GM12873 (cell line): Measurements from ENCODE around the gene SLC15A2.

Source experiments
- CTCF ChIP-seq: IDR thresholded peaks from 2 replicates; pipeline ENCODE4 v1.5.1; 2012; ENCODE audit warnings: low read depth, mild to moderate bottlenecking, moderate library complexity, low read length, control low read depth; ENCODE audit not compliant: insufficient read depth; ENCODE audit errors: missing control alignments

Gene SLC15A2

GRCh38 chr3:121976727-121977126 is 82.5 kb downstream of the SLC15A2 start:
- TF ChIP-seq CTCF: no peak

- no peak for TF ChIP-seq CTCF
Observed at GRCh38 chr3:121979246-121979645, 85.0 kb downstream of the SLC15A2 start.

GRCh38 chr3:121979734-121980449 is 85.7 kb downstream of the SLC15A2 start:
- no peak for TF ChIP-seq CTCF

GRCh38 chr3:121980450-121980796 is 86.2 kb downstream of the SLC15A2 start:
- no peak for TF ChIP-seq CTCF

- TF ChIP-seq CTCF: no peak
Observed at GRCh38 chr3:121981473-121981872, 87.3 kb downstream of the SLC15A2 start.

GRCh38 chr3:121985846-121986245 is 91.6 kb downstream of the SLC15A2 start:
- TF ChIP-seq CTCF: no peak

- TF ChIP-seq CTCF: no peak
Observed at GRCh38 chr3:121988146-121988545, 93.9 kb downstream of the SLC15A2 start.
